Measurements from ENCODE around the gene RXRB. TPM values are rescaled to one million over a fixed set of nuclear protein-coding genes. Genes with fewer than 3 reads are reported as not detected.
"Not testable (repeated sequence)": the region's sequence is repeated elsewhere in the genome, so short reads cannot be mapped to it uniquely, and the experiment has no call there.

The RXRB gene
- total RNA-seq, 4 donors from 2014 or later: 13.9 to 26.7 (median 16.7) TPM

GRCh38 chr6:33236328-33236727, 35.9 kb upstream of the RXRB start:
- H3K4me3 ChIP-seq: no peak overlapping the region
- DNase-seq: no peak
- intact Hi-C loops (cut with DNase I): loop anchor here (10.0 kb wide), 1 partner anchor 232 kb away; the partner anchor contains the start of gene HLA-DOA
- no peaks in the 10 kb centered on the region for H3K36me3 ChIP-seq
- H3K27ac ChIP-seq: no peak overlapping the region
- H3K27me3 ChIP-seq: peaks cover 0 to 80% (median 3%) of the 10 kb centered on the region in 4 donors
- H3K9me3 ChIP-seq: no peaks in the 10 kb centered on the region
- no peak for TF ChIP-seq POLR2A (IDR thresholded peaks at IDR 0.05)
- no peak for TF ChIP-seq CTCF (IDR thresholded peaks at IDR 0.05)
- no peaks in the 10 kb centered on the region for H3K4me1 ChIP-seq

GRCh38 chr6:33235221-33235634, 34.8 kb upstream of the RXRB start:
- Histone ChIP-seq H3K4me1 (no peaks in the 10 kb centered on the region), H3K27me3 (peaks cover 0 to 78% (median 3%) of the 10 kb centered on the region in 4 donors), H3K4me3 (no peak overlapping the region), H3K9me3 (no peaks in the 10 kb centered on the region), H3K36me3 (no peaks in the 10 kb centered on the region), H3K27ac (no peak overlapping the region)
- DNase-seq: no peak
- intact Hi-C loops (cut with DNase I): loop anchor here (10.0 kb wide), 1 partner anchor 230 kb away; the partner anchor contains the start of gene HLA-DOA
- TF ChIP-seq CTCF (IDR thresholded peaks at IDR 0.05) (no peak), POLR2A (IDR thresholded peaks at IDR 0.05) (no peak)
- 25 to 27% methylated on average over 6 of the region's 6 CpGs for WGBS, 2 donors

- H3K27ac ChIP-seq; H3K4me3 ChIP-seq; DNase-seq; intact Hi-C loops (cut with DNase I); H3K4me1 ChIP-seq; H3K36me3 ChIP-seq; H3K9me3 ChIP-seq: not testable (repeated sequence)
- peaks cover 0 to 67% (median 0%) of the 10 kb centered on the region in 4 donors for H3K27me3 ChIP-seq
- 50 to 56% methylated on average over 14 of the region's 14 CpGs for WGBS, 2 donors
Measured at GRCh38 chr6:33226503-33227120, 26.1 kb upstream of the RXRB start.

GRCh38 chr6:33217681-33218080, 17.2 kb upstream of the RXRB start:
- WGBS, 2 donors: 66 to 81% methylated on average over 3 of the region's 3 CpGs
- Histone ChIP-seq H3K4me3 (no peak overlapping the region), H3K27ac (no peak overlapping the region), H3K9me3 (no peaks in the 10 kb centered on the region), H3K4me1 (peaks cover 7 to 16% (median 14%) of the 10 kb centered on the region in 3 donors), H3K36me3 (no peaks in the 10 kb centered on the region), H3K27me3 (peaks cover 0 to 46% (median 0%) of the 10 kb centered on the region in 4 donors)
- intact Hi-C loops (cut with DNase I): no loop called here
- DNase-seq: no peak
- TF ChIP-seq CTCF (IDR thresholded peaks at IDR 0.05): no peak

- Histone ChIP-seq H3K9me3 (no peaks in the 10 kb centered on the region), H3K27ac (no peak overlapping the region), H3K4me1 (peaks cover 7 to 21% (median 18%) of the 10 kb centered on the region in 3 donors), H3K27me3 (peaks cover 0 to 42% (median 0%) of the 10 kb centered on the region in 4 donors), H3K36me3 (peaks cover 0 to under 1% (median 0%) of the 10 kb centered on the region in 3 donors), H3K4me3 (no peak overlapping the region)
- WGBS, 2 donors: 50 to 56% methylated on average over 6 of the region's 6 CpGs
- DNase-seq: no peak
- TF ChIP-seq POLR2A (IDR thresholded peaks at IDR 0.05) (no peak), CTCF (IDR thresholded peaks at IDR 0.05) (no peak)
- intact Hi-C loops (cut with DNase I): no loop called here
Measured at GRCh38 chr6:33217246-33217645, 16.8 kb upstream of the RXRB start.
